Esophagus (tissue), 2 donors: ENCODE data around the gene CAVIN2. TPM values are rescaled to one million over a fixed set of nuclear protein-coding genes. Genes with fewer than 3 reads are reported as not detected.

Experiments
- H3K27ac ChIP-seq, 2 donors: one replicate each; pipeline ENCODE4 v1.5.1; 2013; ENCODE audit warnings: low read depth in 2 of 2, mild to moderate bottlenecking in 2 of 2, inconsistent platforms in 1 of 2, low read length in 1 of 2, moderate library complexity in 1 of 2
- H3K27me3 ChIP-seq, 2 donors: one replicate each; pipeline ENCODE4 v1.6.1; 2013; ENCODE audit warnings: low read length in 2 of 2, control low read depth in 1 of 2, mild to moderate bottlenecking in 1 of 2; ENCODE audit not compliant: insufficient read depth in 2 of 2, control insufficient read depth in 1 of 2
- H3K36me3 ChIP-seq, 2 donors: one replicate each; pipeline ENCODE4 v1.6.1; 2013; ENCODE audit warnings: low read length in 1 of 2; ENCODE audit not compliant: control insufficient read depth in 2 of 2, insufficient read depth in 2 of 2
- H3K4me1 ChIP-seq, 2 donors: one replicate each; pipeline ENCODE4 v1.6.1; 2013; ENCODE audit warnings: low read length in 1 of 2; ENCODE audit not compliant: control insufficient read depth in 2 of 2, insufficient read depth in 2 of 2
- H3K4me3 ChIP-seq, 2 donors: one replicate each; pipeline ENCODE4 v1.5.1; 2013; ENCODE audit warnings: low read length in 2 of 2, mild to moderate bottlenecking in 2 of 2, low read depth in 1 of 2, moderate library complexity in 1 of 2
- H3K9me3 ChIP-seq, 2 donors: one replicate each; pipeline ENCODE4 v1.6.1; 2013; ENCODE audit warnings: mild to moderate bottlenecking in 2 of 2, low read depth in 1 of 2, low read length in 1 of 2, moderate library complexity in 1 of 2; ENCODE audit not compliant: control insufficient read depth in 2 of 2, insufficient read depth in 1 of 2
- WGBS, 2 donors: extraction: QIAGEN DNeasy Blood & Tissue Kit; methylation state at CpG; one replicate each; pipeline ENCODE4 v1.1.7; 2013; 5-methylcytosine and 5-hydroxymethylcytosine counted together
- polyA plus RNA-seq, 2 donors: library from polyadenylated mRNA; stranded (reverse); fragments of 200-250 nt; gene quantifications; one replicate each; pipeline ENCODE4 v1.2.3, GENCODE V29; 2013
- donor health status: healthy with polysubstance abuse.
- donor health status: Bipolar disorder and iron deficiency.

Gene CAVIN2
- polyA plus RNA-seq, 2 donors = 6.5 to 11.1 TPM

DNA sequence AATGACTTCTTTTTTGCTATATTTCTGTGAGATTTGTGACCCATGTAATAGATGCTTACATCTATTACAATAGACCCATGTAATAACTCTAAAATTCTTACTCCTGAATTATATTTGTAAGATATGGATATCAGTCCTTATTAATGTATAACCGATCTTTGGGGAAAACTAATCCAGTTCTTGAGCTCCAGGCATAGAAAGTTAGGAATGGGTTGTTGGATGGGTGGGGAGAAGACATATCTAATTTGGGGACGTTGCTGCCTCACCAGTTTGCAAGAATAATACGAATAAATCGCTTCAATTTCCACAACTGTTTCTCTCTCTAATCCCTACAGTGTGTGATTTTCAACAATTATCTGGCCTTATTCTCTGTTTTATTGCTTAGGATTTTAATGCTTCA, 13.5 kb downstream of the CAVIN2 start:
- Histone ChIP-seq H3K4me3 (no peak overlapping the region), H3K27me3 (no peaks in the 10 kb centered on the region), H3K4me1 (peaks cover 0 to 3% of the 10 kb centered on the region in 2 donors), H3K9me3 (no peaks in the 10 kb centered on the region), H3K36me3 (peaks cover under 1 to 6% of the 10 kb centered on the region in 2 donors), H3K27ac (no peak overlapping the region)
- WGBS, 2 donors = 89 to 90% methylated on average over 4 of the region's 4 CpGs

DNA sequence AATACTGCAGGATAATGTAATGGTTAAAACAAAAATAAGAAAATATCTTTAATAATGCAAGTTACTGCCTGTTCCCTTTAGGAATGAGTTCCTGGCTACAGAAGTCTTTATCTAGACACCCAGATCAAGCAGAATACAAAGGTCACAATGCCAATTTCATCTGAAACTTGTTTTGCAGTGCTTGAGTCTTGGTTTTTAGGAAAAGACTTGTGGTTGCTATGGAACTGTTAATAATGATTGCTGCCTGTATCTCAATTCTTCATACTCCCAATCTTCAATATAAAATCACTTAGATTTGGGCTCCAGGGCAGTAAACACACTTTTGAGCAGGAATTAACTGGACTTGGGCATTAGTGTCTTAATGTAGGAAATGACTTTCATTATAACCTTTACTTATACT, 14.2 kb downstream of the CAVIN2 start:
- peaks cover 0 to 6% of the 10 kb centered on the region in 2 donors for H3K36me3 ChIP-seq
- H3K27me3 ChIP-seq = no peaks in the 10 kb centered on the region
- H3K9me3 ChIP-seq = no peaks in the 10 kb centered on the region

DNA sequence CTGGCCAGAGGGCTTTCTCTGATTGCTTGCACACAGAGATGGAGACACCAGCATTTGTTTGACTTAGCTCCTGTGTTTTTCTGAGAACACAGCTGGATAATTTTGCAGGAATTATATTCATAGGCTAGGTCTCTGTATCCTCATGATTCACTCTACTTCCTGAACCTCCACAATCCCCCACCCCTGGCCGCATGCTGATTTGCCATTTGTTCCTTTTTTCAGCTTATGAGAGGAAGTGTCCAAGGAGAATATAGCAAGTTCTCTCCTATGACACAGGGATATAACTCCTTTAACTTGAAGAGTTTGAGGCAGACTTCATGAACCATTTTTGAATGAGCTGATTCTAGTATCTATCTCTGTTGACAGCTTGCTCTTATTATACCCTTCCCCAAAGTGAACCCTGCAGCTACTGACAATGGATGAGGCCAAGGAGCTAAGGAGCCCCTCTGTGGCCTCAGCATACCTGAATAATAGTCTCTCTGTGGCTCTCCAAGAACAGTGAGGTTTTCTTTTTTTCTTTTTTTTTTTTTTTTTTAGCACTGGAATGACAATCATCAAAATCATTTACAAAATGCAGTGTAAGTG, 15.4 kb downstream of the CAVIN2 start:
- WGBS, 2 donors = 50 to 78% methylated on average over 1 of the region's 1 CpG
- no peak overlapping the region for H3K4me3 ChIP-seq
- no peak overlapping the region for H3K27ac ChIP-seq
- H3K27me3 ChIP-seq = no peaks in the 10 kb centered on the region
- H3K9me3 ChIP-seq = no peaks in the 10 kb centered on the region
- peaks cover 0 to 3% of the 10 kb centered on the region in 2 donors for H3K4me1 ChIP-seq
- H3K36me3 ChIP-seq = peaks cover 0 to 6% of the 10 kb centered on the region in 2 donors

More for the DNA sequence above, 14.2 kb downstream of the CAVIN2 start:
- Histone ChIP-seq H3K4me3 (no peak overlapping the region), H3K27ac (no peak overlapping the region), H3K4me1 (peaks cover 0 to 3% of the 10 kb centered on the region in 2 donors)

DNA sequence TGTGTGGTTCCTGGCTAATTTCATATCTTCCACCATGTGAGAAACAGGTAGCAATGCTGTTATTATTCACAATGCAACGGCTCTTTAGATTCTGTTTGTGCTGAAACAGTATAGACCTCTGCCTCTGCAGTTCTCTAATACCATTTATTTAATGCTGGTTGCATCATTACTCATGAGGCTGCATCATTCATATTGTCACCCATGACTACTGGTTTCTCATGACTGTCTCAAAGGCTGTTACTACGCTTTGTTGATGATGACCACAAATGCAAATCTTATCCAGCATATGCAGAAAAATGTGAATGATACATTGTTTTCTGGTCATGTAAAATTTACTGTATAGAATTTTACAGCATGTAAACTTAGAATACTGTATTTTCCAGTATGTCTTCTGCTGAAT, 22.5 kb downstream of the CAVIN2 start:
- 89 to 93% methylated on average over 2 of the region's 2 CpGs for WGBS, 2 donors

DNA sequence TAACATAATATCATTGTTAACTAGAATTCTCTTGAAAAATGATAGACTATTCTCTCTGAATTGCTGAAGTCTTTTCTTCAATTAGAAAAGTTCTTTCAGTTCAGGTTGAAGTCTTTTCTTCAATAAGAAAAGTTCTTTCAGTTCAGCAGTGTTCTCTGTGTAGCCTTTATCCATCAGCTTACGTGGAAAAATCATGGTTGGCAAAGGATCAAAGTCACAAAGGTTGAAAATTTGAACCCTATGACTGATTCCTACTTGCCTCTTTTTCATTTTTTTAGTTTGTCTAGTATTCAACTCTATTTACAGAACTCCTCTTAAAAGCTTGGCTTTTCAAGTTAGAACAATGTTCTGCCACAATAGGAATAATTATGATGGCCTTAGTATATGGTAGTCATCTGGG, 25.8 kb downstream of the CAVIN2 start:
- Histone ChIP-seq H3K27ac (no peak overlapping the region), H3K4me3 (no peak overlapping the region), H3K36me3 (no peaks in the 10 kb centered on the region), H3K27me3 (no peaks in the 10 kb centered on the region), H3K9me3 (no peaks in the 10 kb centered on the region), H3K4me1 (no peaks in the 10 kb centered on the region)
- WGBS, 2 donors = 45 to 49% methylated on average over 1 of the region's 1 CpG

More for the DNA sequence above, 22.5 kb downstream of the CAVIN2 start:
- Histone ChIP-seq H3K4me1 (no peaks in the 10 kb centered on the region), H3K36me3 (no peaks in the 10 kb centered on the region), H3K4me3 (no peak overlapping the region), H3K27me3 (no peaks in the 10 kb centered on the region), H3K27ac (no peak overlapping the region), H3K9me3 (no peaks in the 10 kb centered on the region)

DNA sequence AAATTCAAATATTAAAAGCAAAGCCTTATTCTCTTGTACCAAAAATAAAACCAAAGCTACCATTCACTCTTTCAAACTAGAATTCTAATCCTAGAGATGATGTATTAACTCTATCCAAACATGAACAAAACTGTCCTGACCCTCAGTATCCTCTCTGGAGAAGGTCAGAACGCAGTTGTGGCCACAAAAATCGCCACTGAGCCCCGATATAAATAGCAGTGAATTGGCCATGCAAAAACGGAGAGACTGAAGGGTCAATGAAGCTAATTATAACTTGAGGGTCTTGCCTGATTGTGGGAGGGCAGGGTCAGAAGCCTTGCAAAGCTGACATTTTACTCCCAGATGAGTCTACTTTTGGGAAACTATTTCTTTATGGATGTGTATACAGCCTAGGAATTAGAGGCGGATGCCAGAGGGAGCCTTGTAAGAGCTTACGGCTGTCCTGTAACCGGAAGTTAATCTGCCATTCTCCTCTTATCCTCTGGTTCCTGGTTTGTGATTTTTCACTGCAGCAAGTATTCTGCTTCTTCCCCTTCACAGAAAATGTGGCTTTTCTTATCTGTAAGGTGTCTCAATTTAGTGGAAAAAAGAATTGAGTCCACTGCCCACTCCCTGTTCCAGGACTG, 28.1 kb downstream of the CAVIN2 start:
- H3K4me3 ChIP-seq = no peak overlapping the region

DNA sequence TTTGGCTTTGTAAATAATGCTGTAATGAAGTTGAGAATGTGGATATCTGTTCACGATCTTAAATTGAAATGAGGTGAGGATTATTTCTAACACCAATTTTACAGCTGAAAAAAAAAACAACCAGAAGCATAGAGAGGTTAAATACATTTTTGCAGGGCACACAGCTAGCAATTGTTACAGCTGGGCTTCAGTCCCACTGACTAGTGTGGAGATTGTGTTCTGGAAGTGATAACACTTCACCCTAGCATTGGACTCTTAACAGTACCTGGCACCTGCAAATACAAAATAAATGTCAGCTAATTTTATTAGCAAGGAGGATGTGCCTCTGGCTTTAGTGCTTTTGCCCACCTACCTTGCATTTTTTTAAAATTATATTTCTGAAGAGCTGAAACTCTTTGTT, 28.8 kb downstream of the CAVIN2 start:
- H3K4me3 ChIP-seq = no peak overlapping the region
- H3K4me1 ChIP-seq = no peaks in the 10 kb centered on the region
- WGBS, 2 donors = 90 to 95% methylated on average over 1 of the region's 1 CpG
- H3K27me3 ChIP-seq = no peaks in the 10 kb centered on the region
- no peaks in the 10 kb centered on the region for H3K36me3 ChIP-seq
- H3K27ac ChIP-seq = no peak overlapping the region
- no peaks in the 10 kb centered on the region for H3K9me3 ChIP-seq

More for the DNA sequence above, 28.1 kb downstream of the CAVIN2 start:
- H3K27me3 ChIP-seq = no peaks in the 10 kb centered on the region
- no peaks in the 10 kb centered on the region for H3K9me3 ChIP-seq
- H3K4me1 ChIP-seq = no peaks in the 10 kb centered on the region
- WGBS, 2 donors = 66 to 70% methylated on average over 7 of the region's 7 CpGs
- H3K27ac ChIP-seq = no peak overlapping the region
- no peaks in the 10 kb centered on the region for H3K36me3 ChIP-seq

DNA sequence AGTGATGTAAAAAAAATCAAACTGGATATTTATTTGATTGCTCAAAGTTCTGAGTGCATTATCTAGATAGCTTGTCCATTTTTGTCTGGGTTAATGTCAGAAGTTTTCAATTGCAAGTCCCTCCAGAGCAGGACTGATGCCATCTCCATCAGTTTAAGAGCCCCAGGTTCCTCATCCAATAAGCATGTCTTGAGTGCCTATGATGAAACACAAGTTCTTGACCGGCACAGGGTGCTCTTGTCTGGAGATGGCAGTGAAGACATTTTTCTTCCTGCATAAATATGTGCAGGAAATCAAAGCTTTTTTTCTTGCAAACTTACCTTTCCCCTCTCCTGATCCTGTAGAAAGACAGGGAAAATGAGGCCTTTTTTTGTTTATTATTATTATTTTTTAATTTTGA, 31.9 kb downstream of the CAVIN2 start:
- Histone ChIP-seq H3K27me3 (no peaks in the 10 kb centered on the region), H3K36me3 (no peaks in the 10 kb centered on the region), H3K4me3 (no peak overlapping the region), H3K27ac (no peak overlapping the region), H3K9me3 (no peaks in the 10 kb centered on the region), H3K4me1 (no peaks in the 10 kb centered on the region)
- WGBS, 2 donors = 94 to 96% methylated on average over 1 of the region's 1 CpG

DNA sequence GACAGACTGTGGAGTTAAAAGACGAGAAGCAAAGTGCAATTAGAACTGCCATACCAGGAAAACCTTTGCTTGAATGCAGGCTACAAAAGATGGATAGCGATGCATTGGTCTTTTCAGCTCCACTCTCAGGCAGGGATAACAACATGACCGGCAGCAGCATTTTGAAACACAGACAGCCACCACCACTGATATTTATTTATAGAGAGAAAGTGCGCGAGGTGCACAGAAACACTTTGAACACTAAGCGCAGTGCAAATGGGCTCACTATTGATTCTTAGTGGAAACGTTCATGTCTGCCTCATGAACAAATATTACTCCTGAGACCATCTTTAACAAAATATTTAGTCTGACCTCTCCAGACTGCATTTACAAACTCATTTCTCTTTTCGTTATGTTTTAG, 32.9 kb downstream of the CAVIN2 start:
- Histone ChIP-seq H3K27ac (no peak overlapping the region), H3K27me3 (no peaks in the 10 kb centered on the region), H3K9me3 (no peaks in the 10 kb centered on the region), H3K36me3 (no peaks in the 10 kb centered on the region), H3K4me3 (no peak overlapping the region), H3K4me1 (no peaks in the 10 kb centered on the region)
- 85 to 86% methylated on average over 8 of the region's 8 CpGs for WGBS, 2 donors
